Measurements from ENCODE around the gene RPL18A. TPM values are rescaled to one million over a fixed set of nuclear protein-coding genes. Genes with fewer than 3 reads are reported as not detected.

RPL18A gene
- polyA plus RNA-seq, 4 donors, result 1,464 to 3,671 (median 2,102) TPM

DNA sequence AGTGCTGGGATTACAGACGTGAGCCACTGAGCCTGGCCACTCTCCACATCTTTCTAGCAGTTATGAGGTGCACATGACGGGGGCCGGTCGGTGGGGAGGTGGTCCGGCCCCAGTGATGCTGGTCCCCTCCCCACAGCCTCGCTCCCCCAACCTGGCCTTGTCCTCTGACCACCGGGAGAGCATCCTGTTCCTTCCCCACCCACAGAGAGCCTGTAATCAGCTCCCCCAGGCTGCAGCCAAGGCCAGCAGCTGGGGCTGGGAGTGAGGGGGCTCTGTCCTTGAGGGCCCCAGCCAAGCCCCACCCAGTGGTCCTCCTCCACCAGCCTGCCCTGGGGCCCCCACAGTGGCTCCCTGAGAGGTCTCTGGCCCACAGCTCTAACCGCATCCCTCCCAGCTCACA, 35.4 kb upstream of the RPL18A start:
- peaks cover 0 to 5% (median 0%) of the 10 kb centered on the region in 3 donors for H3K27me3 ChIP-seq (ENCODE audit: control insufficient read depth in 3 of 3, insufficient read depth in 3 of 3, low read length in 3 of 3)
- H3K27ac ChIP-seq (ENCODE audit: low read depth in 1 of 3, low read length in 2 of 3), result no peak overlapping the region
- no peak overlapping the region for H3K4me3 ChIP-seq (ENCODE audit: low read depth in 1 of 3, low read length in 3 of 3)
- 64 to 82% (median 69%) methylated on average over 8 of the region's 8 CpGs for WGBS, 3 donors
- DNase-seq, result no peak
- no peak for FAIRE-seq
- no peaks in the 10 kb centered on the region for H3K9me3 ChIP-seq (ENCODE audit: control insufficient read depth in 2 of 2, insufficient read depth in 1 of 2, low read depth in 1 of 2, low read length in 1 of 2)
- H3K4me1 ChIP-seq (ENCODE audit: control insufficient read depth in 3 of 3, insufficient read depth in 2 of 3, low read depth in 1 of 3, low read length in 2 of 3), result no peaks in the 10 kb centered on the region
- peaks cover 0 to 8% (median 0%) of the 10 kb centered on the region in 3 donors for H3K36me3 ChIP-seq (ENCODE audit: control insufficient read depth in 3 of 3, insufficient read depth in 2 of 3, low read depth in 1 of 3, low read length in 3 of 3)

DNA sequence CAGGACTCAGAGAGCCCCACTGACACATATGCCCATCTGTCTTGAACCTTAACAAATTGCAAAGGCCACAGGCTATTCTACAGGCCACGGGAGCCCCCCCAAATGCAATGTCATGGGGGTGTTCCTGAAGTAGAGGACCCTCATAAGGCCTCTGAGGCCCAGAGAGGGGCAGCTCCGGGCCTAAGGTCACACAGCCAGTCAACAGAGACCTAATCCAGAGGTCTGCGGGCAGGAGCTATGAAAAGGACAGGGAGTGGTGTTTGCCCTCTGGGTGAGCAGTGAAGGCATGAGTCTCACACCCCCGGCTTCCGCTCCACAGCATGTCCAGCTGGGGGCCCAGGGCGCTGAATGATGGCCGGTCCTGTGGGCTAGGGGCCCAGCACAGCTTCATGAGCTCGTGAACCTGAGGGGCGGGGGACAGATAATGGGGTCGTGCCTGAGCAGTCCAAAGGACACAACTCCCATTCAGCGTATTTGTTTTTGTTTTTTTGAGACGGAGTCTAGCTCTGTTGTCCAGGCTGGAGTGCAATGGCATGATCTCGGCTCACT, 33.1 kb upstream of the RPL18A start:
- FAIRE-seq, result no peak
- H3K36me3 ChIP-seq (ENCODE audit: control insufficient read depth in 3 of 3, insufficient read depth in 2 of 3, low read depth in 1 of 3, low read length in 3 of 3), result peaks cover 0 to 8% (median 0%) of the 10 kb centered on the region in 3 donors
- 73 to 83% (median 74%) methylated on average over 13 of the region's 13 CpGs for WGBS, 3 donors

DNA sequence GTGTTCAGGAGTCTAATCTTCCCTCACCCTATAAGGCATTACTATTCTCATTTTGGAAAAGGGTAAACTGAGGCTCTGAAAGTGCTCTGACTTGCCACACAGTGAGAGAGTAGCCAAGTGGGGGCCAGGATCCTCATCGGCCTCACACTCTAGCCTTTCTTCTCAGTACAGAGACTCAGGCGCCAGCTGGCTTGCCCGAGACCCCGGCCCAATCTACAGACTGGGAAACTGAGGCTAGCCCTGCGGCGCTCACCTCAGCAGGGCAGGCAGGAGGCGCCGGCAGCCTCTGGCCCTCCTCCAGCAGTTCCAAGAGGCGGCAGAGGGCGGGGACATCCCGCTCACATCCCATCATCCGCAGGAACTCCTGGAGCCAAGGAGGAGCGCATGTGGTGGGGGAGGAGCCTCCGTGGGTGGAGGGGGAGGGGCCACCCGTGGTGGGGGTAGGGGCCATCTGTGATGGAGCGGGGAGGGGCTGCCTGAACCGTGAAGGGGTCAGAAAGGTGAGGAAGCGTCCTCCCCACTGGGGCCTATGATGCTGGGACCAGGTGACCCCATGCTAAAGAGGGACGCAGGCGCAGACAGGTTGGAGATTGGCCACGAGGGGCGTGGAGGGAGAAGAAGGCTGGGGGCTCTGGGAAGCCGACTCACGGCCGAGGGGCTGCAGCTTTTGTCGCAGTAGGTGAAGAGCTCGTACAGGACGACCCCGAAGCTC, 29.7 kb upstream of the RPL18A start:
- Histone ChIP-seq H3K4me1 (ENCODE audit: control insufficient read depth in 3 of 3, insufficient read depth in 2 of 3, low read depth in 1 of 3, low read length in 2 of 3) (peaks cover 0 to 15% (median 0%) of the 10 kb centered on the region in 3 donors), H3K4me3 (ENCODE audit: low read depth in 1 of 3, low read length in 3 of 3) (peak overlapping the region in 1 of 3 donors; percentile 34), H3K27me3 (ENCODE audit: control insufficient read depth in 3 of 3, insufficient read depth in 3 of 3, low read length in 3 of 3) (peaks cover 0 to 20% (median 0%) of the 10 kb centered on the region in 3 donors), H3K27ac (ENCODE audit: low read depth in 1 of 3, low read length in 2 of 3) (peak overlapping the region in 1 of 3 donors; percentile 21), H3K36me3 (ENCODE audit: control insufficient read depth in 3 of 3, insufficient read depth in 2 of 3, low read depth in 1 of 3, low read length in 3 of 3) (peaks cover 0 to 18% (median 0%) of the 10 kb centered on the region in 3 donors), H3K9me3 (ENCODE audit: control insufficient read depth in 2 of 2, insufficient read depth in 1 of 2, low read depth in 1 of 2, low read length in 1 of 2) (no peaks in the 10 kb centered on the region)
- DNase-seq (peak; percentile 51 to 65), FAIRE-seq (no peak)
- 13 to 35% (median 34%) methylated on average over 22 to 29 of the region's 29 CpGs for WGBS, 3 donors

More for the DNA sequence above, 33.1 kb upstream of the RPL18A start:
- no peak overlapping the region for H3K4me3 ChIP-seq (ENCODE audit: low read depth in 1 of 3, low read length in 3 of 3)
- no peak overlapping the region for H3K27ac ChIP-seq (ENCODE audit: low read depth in 1 of 3, low read length in 2 of 3)
- H3K27me3 ChIP-seq (ENCODE audit: control insufficient read depth in 3 of 3, insufficient read depth in 3 of 3, low read length in 3 of 3), result peaks cover 0 to 7% (median 0%) of the 10 kb centered on the region in 3 donors
- no peak for DNase-seq
- H3K4me1 ChIP-seq (ENCODE audit: control insufficient read depth in 3 of 3, insufficient read depth in 2 of 3, low read depth in 1 of 3, low read length in 2 of 3), result peaks cover 0 to 13% (median 0%) of the 10 kb centered on the region in 3 donors
- no peaks in the 10 kb centered on the region for H3K9me3 ChIP-seq (ENCODE audit: control insufficient read depth in 2 of 2, insufficient read depth in 1 of 2, low read depth in 1 of 2, low read length in 1 of 2)

DNA sequence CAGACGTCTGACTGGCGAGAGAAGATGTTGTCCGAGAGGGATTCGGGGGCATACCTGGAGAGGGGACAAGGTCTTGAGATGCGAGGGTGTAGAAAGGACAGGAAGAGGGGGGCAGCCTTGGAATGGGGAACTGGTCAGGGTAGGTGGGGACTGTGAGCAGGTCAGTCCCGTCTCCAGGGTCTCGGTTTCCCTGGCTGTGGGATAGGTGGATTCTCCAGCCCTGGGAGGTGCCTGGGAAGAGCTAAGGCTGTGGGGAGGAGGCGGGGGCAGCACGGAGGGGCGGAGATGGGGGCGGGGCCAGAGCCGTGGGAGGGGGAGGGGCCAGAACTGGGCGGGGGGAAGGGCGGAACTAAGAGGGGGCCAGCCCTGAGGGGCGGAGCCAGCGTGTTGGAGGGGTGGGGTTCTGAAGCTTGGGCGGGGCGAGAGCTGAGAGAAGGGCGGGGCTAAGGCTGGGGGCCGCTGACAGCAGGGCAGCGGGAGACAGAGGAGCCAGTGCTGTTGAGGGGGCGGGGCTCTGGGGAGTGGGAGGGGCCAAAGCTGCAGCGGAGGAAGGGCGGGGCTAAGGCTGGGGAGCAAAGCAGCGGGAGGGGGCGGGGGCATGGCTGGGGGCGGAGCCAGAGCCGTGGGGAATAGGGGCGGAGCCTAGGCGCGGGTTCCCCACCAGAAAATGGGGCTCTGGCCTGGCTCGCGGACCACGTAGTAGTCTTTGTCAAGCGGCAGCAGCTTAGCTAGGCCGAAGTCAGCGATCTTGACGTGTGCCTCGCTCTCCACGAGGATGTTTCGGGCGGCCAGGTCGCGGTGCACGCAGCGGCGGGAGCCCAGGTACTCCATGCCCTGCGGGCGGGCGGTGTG, 28.9 kb upstream of the RPL18A start:
- Histone ChIP-seq H3K36me3 (ENCODE audit: control insufficient read depth in 3 of 3, insufficient read depth in 2 of 3, low read depth in 1 of 3, low read length in 3 of 3) (peaks cover 0 to 24% (median 0%) of the 10 kb centered on the region in 3 donors), H3K4me1 (ENCODE audit: control insufficient read depth in 3 of 3, insufficient read depth in 2 of 3, low read depth in 1 of 3, low read length in 2 of 3) (peaks cover 0 to 15% (median 0%) of the 10 kb centered on the region in 3 donors), H3K27me3 (ENCODE audit: control insufficient read depth in 3 of 3, insufficient read depth in 3 of 3, low read length in 3 of 3) (peaks cover 0 to 20% (median 0%) of the 10 kb centered on the region in 3 donors), H3K9me3 (ENCODE audit: control insufficient read depth in 2 of 2, insufficient read depth in 1 of 2, low read depth in 1 of 2, low read length in 1 of 2) (no peaks in the 10 kb centered on the region), H3K4me3 (ENCODE audit: low read depth in 1 of 3, low read length in 3 of 3) (peak overlapping the region in 1 of 3 donors; percentile 34), H3K27ac (ENCODE audit: low read depth in 1 of 3, low read length in 2 of 3) (peak overlapping the region in 1 of 3 donors; percentile 21)
- DNase-seq, result peak; percentile 84 to 87
- 26 to 36% (median 28%) methylated on average over 39 to 50 of the region's 50 CpGs for WGBS, 3 donors
- FAIRE-seq, result no peak

DNA sequence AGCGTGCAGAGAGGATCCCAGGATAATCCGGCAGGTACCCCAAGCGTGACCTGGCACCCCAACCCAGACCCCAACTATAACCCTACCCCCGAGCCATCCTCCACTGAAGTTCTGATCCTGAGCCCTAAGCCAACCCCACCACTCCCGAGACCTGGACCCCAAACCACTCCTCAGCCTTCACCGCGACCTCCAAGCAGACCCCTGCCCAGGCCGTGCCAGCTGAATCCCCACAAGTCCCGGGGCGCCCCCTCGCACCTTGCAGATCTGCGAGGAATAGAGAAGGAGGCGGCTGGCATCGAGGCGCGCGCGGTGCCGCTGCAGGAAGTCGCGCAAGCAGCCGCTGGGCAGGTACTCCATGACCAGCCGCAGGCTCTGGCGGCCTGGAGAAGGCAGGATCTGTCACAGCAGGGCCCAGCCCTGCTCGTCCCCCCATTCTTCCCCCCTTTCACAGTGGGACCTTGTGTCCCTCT, 28.3 kb upstream of the RPL18A start:
- FAIRE-seq (no peak), DNase-seq (peak in 1 of 2 donors; percentile 22)
- H3K4me1 ChIP-seq (ENCODE audit: control insufficient read depth in 3 of 3, insufficient read depth in 2 of 3, low read depth in 1 of 3, low read length in 2 of 3), result peaks cover 0 to 15% (median 0%) of the 10 kb centered on the region in 3 donors
- H3K27me3 ChIP-seq (ENCODE audit: control insufficient read depth in 3 of 3, insufficient read depth in 3 of 3, low read length in 3 of 3), result peaks cover 0 to 20% (median 0%) of the 10 kb centered on the region in 3 donors
- H3K36me3 ChIP-seq (ENCODE audit: control insufficient read depth in 3 of 3, insufficient read depth in 2 of 3, low read depth in 1 of 3, low read length in 3 of 3), result peaks cover 0 to 24% (median 0%) of the 10 kb centered on the region in 3 donors
- H3K4me3 ChIP-seq (ENCODE audit: low read depth in 1 of 3, low read length in 3 of 3), result peak overlapping the region in 1 of 3 donors; percentile 23
- 14 to 54% (median 38%) methylated on average over 25 of the region's 25 CpGs for WGBS, 3 donors
- no peaks in the 10 kb centered on the region for H3K9me3 ChIP-seq (ENCODE audit: control insufficient read depth in 2 of 2, insufficient read depth in 1 of 2, low read depth in 1 of 2, low read length in 1 of 2)
- H3K27ac ChIP-seq (ENCODE audit: low read depth in 1 of 3, low read length in 2 of 3), result no peak overlapping the region

DNA sequence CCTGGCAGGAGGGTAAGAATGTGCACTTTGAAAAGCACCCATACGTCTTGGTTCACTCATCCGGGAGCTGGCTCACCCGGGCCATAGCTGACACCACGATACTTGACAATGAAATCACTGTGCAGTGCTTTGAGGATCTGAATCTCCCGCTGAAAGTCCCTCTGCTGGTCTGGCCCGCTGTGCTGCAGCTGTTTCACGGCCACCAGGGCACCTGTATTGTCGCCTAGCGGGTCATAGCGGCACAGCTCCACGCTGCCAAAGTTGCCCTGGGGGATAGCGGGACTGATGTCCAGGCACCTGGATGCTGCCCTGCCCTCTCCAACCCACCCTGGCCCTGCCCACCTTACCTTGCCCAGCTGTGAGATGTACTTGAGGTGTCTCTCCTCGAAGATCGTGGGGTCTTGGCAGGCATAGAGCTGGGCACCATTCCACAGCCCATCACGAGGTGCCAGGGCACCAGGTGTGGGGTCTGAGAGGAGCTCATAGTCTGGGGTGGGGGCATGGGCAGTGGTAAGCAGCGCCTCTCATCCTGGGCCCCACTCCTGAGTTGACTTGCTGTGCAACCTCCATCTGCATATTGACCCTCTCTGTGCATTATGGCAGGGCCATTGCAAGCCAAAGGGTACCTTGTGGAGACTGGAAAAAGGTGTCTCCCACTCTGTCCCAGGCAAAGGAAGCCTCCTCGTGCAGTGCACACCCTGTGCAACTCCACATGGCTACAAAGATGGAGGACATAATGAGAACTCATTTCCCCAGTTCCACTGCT, 27.1 kb upstream of the RPL18A start:
- WGBS, 3 donors, result 59 to 88% (median 74%) methylated on average over 17 of the region's 17 CpGs
- H3K27ac ChIP-seq (ENCODE audit: low read depth in 1 of 3, low read length in 2 of 3), result no peak overlapping the region
- H3K27me3 ChIP-seq (ENCODE audit: control insufficient read depth in 3 of 3, insufficient read depth in 3 of 3, low read length in 3 of 3), result peaks cover 0 to 20% (median 0%) of the 10 kb centered on the region in 3 donors
- DNase-seq (no peak), FAIRE-seq (no peak)
- no peak overlapping the region for H3K4me3 ChIP-seq (ENCODE audit: low read depth in 1 of 3, low read length in 3 of 3)
- peaks cover 0 to 25% (median 0%) of the 10 kb centered on the region in 3 donors for H3K36me3 ChIP-seq (ENCODE audit: control insufficient read depth in 3 of 3, insufficient read depth in 2 of 3, low read depth in 1 of 3, low read length in 3 of 3)
- peaks cover 0 to 15% (median 0%) of the 10 kb centered on the region in 3 donors for H3K4me1 ChIP-seq (ENCODE audit: control insufficient read depth in 3 of 3, insufficient read depth in 2 of 3, low read depth in 1 of 3, low read length in 2 of 3)
- no peaks in the 10 kb centered on the region for H3K9me3 ChIP-seq (ENCODE audit: control insufficient read depth in 2 of 2, insufficient read depth in 1 of 2, low read depth in 1 of 2, low read length in 1 of 2)

DNA sequence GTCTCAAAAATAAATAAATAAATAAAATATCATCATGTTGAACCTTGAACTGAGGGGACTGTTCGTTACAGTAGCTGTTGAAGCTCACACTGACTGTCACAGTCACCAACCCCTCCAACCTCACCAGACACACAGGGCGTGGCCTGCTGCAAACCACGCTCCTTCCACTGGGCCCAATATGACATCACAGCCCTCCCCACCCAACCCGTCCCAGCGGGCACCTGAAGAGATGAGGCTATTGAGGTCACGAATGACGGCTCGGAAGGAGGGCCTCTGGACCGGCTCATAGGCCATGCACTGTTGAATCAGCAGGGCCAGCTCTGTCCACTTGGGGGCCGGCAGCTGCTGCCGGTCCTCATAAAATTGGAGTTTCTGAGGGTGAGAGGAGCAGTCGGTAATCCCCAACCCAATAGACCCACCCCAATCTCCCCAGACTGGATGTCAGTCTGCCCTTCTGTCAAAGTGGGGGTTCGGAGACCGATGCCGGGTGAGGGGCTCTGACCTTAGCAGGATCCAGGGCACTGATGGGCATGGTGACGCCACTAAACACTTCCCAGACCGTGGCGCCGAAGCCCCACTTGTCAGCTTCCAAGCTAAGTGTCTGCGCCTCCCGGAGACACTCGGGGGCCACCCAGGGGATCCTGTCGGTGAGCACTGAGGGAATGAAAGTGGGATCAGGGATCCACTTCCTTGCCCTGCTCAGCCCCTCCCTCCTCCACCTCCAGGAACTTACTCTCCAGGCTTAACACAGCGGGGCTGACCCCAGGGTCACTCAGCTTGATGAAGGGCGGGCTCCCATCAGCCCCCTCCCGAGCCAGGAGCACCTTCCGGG, 25.1 kb upstream of the RPL18A start:
- no peaks in the 10 kb centered on the region for H3K9me3 ChIP-seq (ENCODE audit: control insufficient read depth in 2 of 2, insufficient read depth in 1 of 2, low read depth in 1 of 2, low read length in 1 of 2)
- no peak overlapping the region for H3K4me3 ChIP-seq (ENCODE audit: low read depth in 1 of 3, low read length in 3 of 3)
- FAIRE-seq (no peak), DNase-seq (no peak)
- WGBS, 3 donors, result 68 to 79% (median 76%) methylated on average over 27 of the region's 27 CpGs
- peaks cover 0 to 20% (median 0%) of the 10 kb centered on the region in 3 donors for H3K27me3 ChIP-seq (ENCODE audit: control insufficient read depth in 3 of 3, insufficient read depth in 3 of 3, low read length in 3 of 3)
- no peak overlapping the region for H3K27ac ChIP-seq (ENCODE audit: low read depth in 1 of 3, low read length in 2 of 3)
- H3K36me3 ChIP-seq (ENCODE audit: control insufficient read depth in 3 of 3, insufficient read depth in 2 of 3, low read depth in 1 of 3, low read length in 3 of 3), result peaks cover 0 to 34% (median 3%) of the 10 kb centered on the region in 3 donors
- peaks cover 0 to 15% (median 0%) of the 10 kb centered on the region in 3 donors for H3K4me1 ChIP-seq (ENCODE audit: control insufficient read depth in 3 of 3, insufficient read depth in 2 of 3, low read depth in 1 of 3, low read length in 2 of 3)
